Spleen (tissue), 11 donors: ENCODE results near the gene DLG1. TPM values are rescaled to one million over a fixed set of nuclear protein-coding genes. Genes with fewer than 3 reads are reported as not detected.

Experiments used
- DNase-seq: peaks from one replicate; pipeline ENCODE4 v3.0.0-alpha.2; 2020
- H3K27ac ChIP-seq, 8 donors: fragments of 200-600 bp; sonication (generic) in 7 of 8; 1 replicate in 4 of 8; 2 replicates in 4 of 8; pipeline versions ENCODE4 v1.5.0 to v1.8.0; 2016 to 2021; ENCODE audit warnings: inconsistent platforms in 4 of 8, mild to moderate bottlenecking in 4 of 8, moderate library complexity in 1 of 8
- H3K27me3 ChIP-seq, 7 donors: fragments of 200-600 bp; sonication (generic) in 6 of 7; replicated peaks in 1 of 7; 1 replicate in 4 of 7; 2 replicates in 3 of 7; pipeline versions ENCODE4 v1.5.0 to v1.8.0; 2016 to 2021; ENCODE audit warnings: inconsistent platforms in 3 of 7, mild to moderate bottlenecking in 1 of 7
- H3K36me3 ChIP-seq, 6 donors: fragments of 200-600 bp; sonication (generic) in 5 of 6; 1 replicate in 4 of 6; 2 replicates in 2 of 6; pipeline versions ENCODE4 v1.5.0 to v1.8.0; 2016 to 2021; ENCODE audit warnings: inconsistent platforms in 2 of 6
- H3K4me1 ChIP-seq, 6 donors: fragments of 200-600 bp; sonication (generic) in 5 of 6; 1 replicate in 3 of 6; 2 replicates in 3 of 6; pipeline versions ENCODE4 v1.5.0 to v1.8.0; 2016 to 2021; ENCODE audit warnings: inconsistent platforms in 3 of 6
- H3K4me3 ChIP-seq, 8 donors: fragments of 200-600 bp; sonication (generic) in 7 of 8; 1 replicate in 4 of 8; 2 replicates in 4 of 8; pipeline versions ENCODE4 v1.5.0 to v1.8.0; 2016 to 2021; ENCODE audit warnings: inconsistent platforms in 4 of 8, mild to moderate bottlenecking in 4 of 8, moderate library complexity in 2 of 8
- H3K9me3 ChIP-seq, 8 donors: fragments of 200-600 bp; sonication (generic) in 7 of 8; 1 replicate in 4 of 8; 2 replicates in 4 of 8; pipeline versions ENCODE4 v1.5.0 to v1.8.0; 2016 to 2021; ENCODE audit warnings: inconsistent platforms in 4 of 8
- POLR2A ChIP-seq, 3 donors: fragments of 450-650 bp; IDR thresholded peaks; one replicate each; pipeline ENCODE4 v1.5.1; 2017; ENCODE audit warnings: antibody characterized with exemption in 3 of 3, mild to moderate bottlenecking in 1 of 3
- POLR2AphosphoS5 ChIP-seq, 3 donors: sonication (generic); formaldehyde crosslinking; IDR thresholded peaks; one replicate each; pipeline ENCODE4 v1.5.1; 2017; ENCODE audit warnings: antibody characterized with exemption in 3 of 3
- whole genome bisulfite sequencing, 5 donors: extraction: QIAGEN DNeasy Blood & Tissue Kit in 3 of 5; methylation state at CpG; one replicate each; pipeline versions ENCODE4 v1.1.5 to v1.1.7; 2013 to 2018; 5-methylcytosine and 5-hydroxymethylcytosine counted together
- intact Hi-C: fragments of 100-400 bp; cut with DNase I; formaldehyde crosslinking; loops from one replicate; pipeline ENCODE4 v1.15.0; 2023; ENCODE audit warnings: low total_unique reads
- polyA plus RNA-seq, 3 donors: library from polyadenylated mRNA; stranded (reverse); fragments of 200-250 nt; gene quantifications; one replicate each; pipeline ENCODE4 v1.2.1, GENCODE V29; 2013
- total RNA-seq, 7 donors: library from RNA; depleted of rRNA in 3 of 7; stranded (reverse); fragments of >200 nt in 3 of 7; fragmentation: NEBNext Ultra II Directional in 4 of 7; extraction: Animal tissue kit (Norgen Biotek cat#: 25700) in 4 of 7; gene quantifications; one replicate each; pipeline versions ENCODE4 v1.1.0 to v1.2.1, GENCODE V29; 2016 to 2021
- TF ChIP-seq, protein P1 (sequence below), 11 experiments: fragments of 200-600 bp in 7 of 11; fragments of 450-650 bp in 4 of 11; sonication (generic) in 4 of 11; IDR thresholded peaks in 8 of 11; conservative IDR thresholded peaks in 3 of 11; 1 replicate in 7 of 11; 2 replicates in 4 of 11; pipeline versions ENCODE4 v1.4.0 to v1.8.0; 2016 to 2021; ENCODE audit warnings: antibody characterized with exemption in 11 of 11, inconsistent platforms in 4 of 11, mild to moderate bottlenecking in 1 of 11
- donor health status: healthy with polysubstance abuse.
- donor health status: DM: no; HTN: no; CAD: no; lungs with moderate emphysema.
- donor health status: DM: no; HTN: no; CAD: no.
- donor health status: Bipolar disorder and iron deficiency.
- donor health status: healthy.
- donor health status: DM: no; HTN: no; CAD: no.
- donor health status: DM: yes; HTN: yes; CAD: no.

The DLG1 gene
- total and polyA plus RNA-seq, 10 donors = 11.0 to 92.3 (median 59.1) TPM

DNA sequence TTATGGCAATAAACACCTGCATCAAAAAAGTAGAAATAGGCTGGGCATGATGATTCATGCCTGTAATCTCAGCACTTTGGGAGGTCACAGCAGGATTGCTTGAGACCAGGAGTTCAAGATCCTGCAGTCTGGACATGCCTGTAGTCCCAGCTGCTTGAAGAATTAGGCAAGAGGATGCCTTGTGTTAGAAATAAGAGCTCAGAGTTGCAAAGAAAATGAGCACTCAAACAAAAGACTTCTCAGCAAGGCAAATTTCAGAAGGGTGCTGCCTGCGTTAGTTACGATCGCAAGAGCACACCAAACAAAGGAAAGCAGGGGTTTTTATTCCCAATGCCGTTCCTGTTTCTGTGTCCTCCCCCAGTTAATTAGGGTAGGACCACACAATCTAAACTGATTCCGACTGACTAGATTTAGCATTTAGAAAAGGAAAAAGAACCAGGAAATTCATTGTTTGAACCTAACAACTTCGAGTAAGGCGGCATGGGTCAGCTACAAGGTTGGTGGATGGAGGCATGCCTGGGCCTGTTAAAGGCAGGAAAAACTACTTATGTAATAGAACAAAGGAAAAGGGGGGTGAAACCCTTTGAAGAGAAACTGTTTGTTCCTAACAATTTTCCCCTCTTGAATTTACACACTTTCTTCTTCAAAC, 55.5 kb downstream of the DLG1 start:
- intact Hi-C loops = no loop called here
- DNase-seq = no peak

DNA sequence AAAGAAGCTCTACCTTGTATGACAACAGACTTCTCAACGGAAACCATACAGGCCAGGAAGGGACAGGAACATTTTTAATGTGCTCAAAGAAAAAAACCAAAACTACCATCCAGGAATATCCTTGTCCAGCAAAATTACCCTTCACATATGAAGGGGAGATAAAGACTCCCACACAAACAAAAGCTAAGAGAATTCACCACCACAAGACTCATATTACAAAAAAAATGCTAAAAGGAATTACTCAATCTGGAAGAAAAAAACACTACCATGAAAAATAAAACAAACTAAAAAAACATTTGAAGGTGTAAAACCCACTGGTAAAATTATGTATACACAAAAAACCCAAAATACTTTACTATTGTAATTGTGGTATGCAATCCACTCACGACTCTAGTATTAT, 57.2 kb downstream of the DLG1 start:
- Histone ChIP-seq H3K27me3 (no peaks in the 10 kb centered on the region), H3K36me3 (peaks cover 0 to 30% (median 11%) of the 10 kb centered on the region in 6 donors), H3K4me3 (no peak overlapping the region), H3K9me3 (peaks cover 17 to 52% (median 42%) of the 10 kb centered on the region in 8 donors), H3K4me1 (peaks cover 0 to 21% (median 5%) of the 10 kb centered on the region in 6 donors), H3K27ac (no peak overlapping the region)
- intact Hi-C loops = no loop called here
- TF ChIP-seq POLR2A (IDR thresholded peaks at IDR 0.05) (no peak), POLR2AphosphoS5 (IDR thresholded peaks at IDR 0.05) (no peak)
- TF ChIP-seq, protein P1, sequence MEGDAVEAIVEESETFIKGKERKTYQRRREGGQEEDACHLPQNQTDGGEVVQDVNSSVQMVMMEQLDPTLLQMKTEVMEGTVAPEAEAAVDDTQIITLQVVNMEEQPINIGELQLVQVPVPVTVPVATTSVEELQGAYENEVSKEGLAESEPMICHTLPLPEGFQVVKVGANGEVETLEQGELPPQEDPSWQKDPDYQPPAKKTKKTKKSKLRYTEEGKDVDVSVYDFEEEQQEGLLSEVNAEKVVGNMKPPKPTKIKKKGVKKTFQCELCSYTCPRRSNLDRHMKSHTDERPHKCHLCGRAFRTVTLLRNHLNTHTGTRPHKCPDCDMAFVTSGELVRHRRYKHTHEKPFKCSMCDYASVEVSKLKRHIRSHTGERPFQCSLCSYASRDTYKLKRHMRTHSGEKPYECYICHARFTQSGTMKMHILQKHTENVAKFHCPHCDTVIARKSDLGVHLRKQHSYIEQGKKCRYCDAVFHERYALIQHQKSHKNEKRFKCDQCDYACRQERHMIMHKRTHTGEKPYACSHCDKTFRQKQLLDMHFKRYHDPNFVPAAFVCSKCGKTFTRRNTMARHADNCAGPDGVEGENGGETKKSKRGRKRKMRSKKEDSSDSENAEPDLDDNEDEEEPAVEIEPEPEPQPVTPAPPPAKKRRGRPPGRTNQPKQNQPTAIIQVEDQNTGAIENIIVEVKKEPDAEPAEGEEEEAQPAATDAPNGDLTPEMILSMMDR (IDR thresholded peaks at IDR 0.05 in 8 of 11, conservative IDR thresholded peaks at IDR 0.05 in 3 of 11) = no peak
- no peak for DNase-seq
- WGBS, 5 donors = 93 to 96% (median 96%) methylated on average over 2 of the region's 2 CpGs

More for the DNA sequence above, 55.5 kb downstream of the DLG1 start:
- H3K27me3 ChIP-seq = no peaks in the 10 kb centered on the region
- peaks cover 18 to 60% (median 44%) of the 10 kb centered on the region in 8 donors for H3K9me3 ChIP-seq
- no peak overlapping the region for H3K4me3 ChIP-seq
- peaks cover 0 to 30% (median 11%) of the 10 kb centered on the region in 6 donors for H3K36me3 ChIP-seq
- TF ChIP-seq POLR2AphosphoS5 (IDR thresholded peaks at IDR 0.05) (no peak), POLR2A (IDR thresholded peaks at IDR 0.05) (no peak)
- TF ChIP-seq, protein P1 (IDR thresholded peaks at IDR 0.05 in 8 of 11, conservative IDR thresholded peaks at IDR 0.05 in 3 of 11) = no peak
- WGBS, 5 donors = 82 to 96% (median 91%) methylated on average over 7 of the region's 7 CpGs
- H3K4me1 ChIP-seq = peaks cover 0 to 21% (median 5%) of the 10 kb centered on the region in 6 donors
- no peak overlapping the region for H3K27ac ChIP-seq

DNA sequence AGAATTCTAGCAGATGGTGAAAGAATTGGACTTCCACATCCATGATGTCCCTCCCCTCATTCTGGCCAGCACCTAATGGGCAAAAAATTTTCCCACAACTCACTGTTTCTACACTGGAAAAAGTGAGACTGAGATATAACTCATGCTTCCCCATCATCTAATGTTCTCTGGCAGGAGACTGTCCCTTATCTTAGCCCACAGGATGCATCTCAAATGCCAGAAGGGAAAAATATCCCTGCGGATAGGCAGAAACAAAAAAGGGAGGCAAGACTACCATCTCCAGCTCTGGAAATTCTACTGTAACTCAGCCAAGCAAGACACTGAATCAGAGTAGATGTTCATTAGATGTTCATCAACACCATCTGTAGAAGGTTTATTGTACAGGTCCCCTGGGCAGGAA, 58.6 kb downstream of the DLG1 start:
- TF ChIP-seq, protein P1 (IDR thresholded peaks at IDR 0.05 in 8 of 11, conservative IDR thresholded peaks at IDR 0.05 in 3 of 11) = no peak
- no peak for TF ChIP-seq POLR2A (IDR thresholded peaks at IDR 0.05)
- no peak for TF ChIP-seq POLR2AphosphoS5 (IDR thresholded peaks at IDR 0.05)
- Histone ChIP-seq H3K27me3 (no peaks in the 10 kb centered on the region), H3K9me3 (peaks cover 17 to 53% (median 50%) of the 10 kb centered on the region in 8 donors), H3K4me3 (no peak overlapping the region), H3K36me3 (peaks cover 0 to 39% (median 17%) of the 10 kb centered on the region in 6 donors), H3K27ac (no peak overlapping the region), H3K4me1 (peaks cover 0 to 21% (median 5%) of the 10 kb centered on the region in 6 donors)
- no peak for DNase-seq
- WGBS, 5 donors = 82 to 100% (median 96%) methylated on average over 1 of the region's 1 CpG
- intact Hi-C loops = no loop called here

DNA sequence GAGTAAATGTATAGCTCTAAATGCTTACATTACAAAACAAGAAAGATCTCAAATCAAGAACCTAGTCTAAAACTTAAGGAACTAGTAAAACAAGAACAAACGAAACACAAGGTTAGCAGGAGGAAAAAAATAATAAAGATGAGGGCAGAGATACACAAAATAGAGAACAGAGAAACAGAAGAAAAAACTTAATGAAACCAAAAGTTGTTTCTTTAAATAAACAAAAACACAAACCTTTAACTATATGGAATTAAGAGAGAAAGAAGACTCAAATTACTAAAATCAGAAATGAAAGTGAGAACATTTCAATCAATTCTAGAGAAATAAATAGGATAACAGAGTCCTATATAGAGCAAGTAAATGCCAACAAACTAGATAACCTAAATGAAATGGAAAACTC, 59.6 kb downstream of the DLG1 start:
- intact Hi-C loops = no loop called here
- WGBS, 5 donors = 65 to 85% (median 70%) methylated on average over 1 of the region's 1 CpG

More for the DNA sequence above, 59.6 kb downstream of the DLG1 start:
- H3K9me3 ChIP-seq = peaks cover 17 to 46% (median 40%) of the 10 kb centered on the region in 8 donors
- no peak overlapping the region for H3K4me3 ChIP-seq
- peaks cover 0 to 21% (median 5%) of the 10 kb centered on the region in 6 donors for H3K4me1 ChIP-seq
- H3K36me3 ChIP-seq = peaks cover 0 to 30% (median 9%) of the 10 kb centered on the region in 6 donors
- no peaks in the 10 kb centered on the region for H3K27me3 ChIP-seq
- no peak for DNase-seq
- TF ChIP-seq POLR2A (IDR thresholded peaks at IDR 0.05) (no peak), POLR2AphosphoS5 (IDR thresholded peaks at IDR 0.05) (no peak)
- TF ChIP-seq, protein P1 (IDR thresholded peaks at IDR 0.05 in 8 of 11, conservative IDR thresholded peaks at IDR 0.05 in 3 of 11) = no peak
- no peak overlapping the region for H3K27ac ChIP-seq
